Measurements from ENCODE around the gene SETBP1.

GRCh38 chr18:44741085-44741484 is 60.4 kb downstream of the SETBP1 start:
- TF ChIP-seq EZH2 (IDR thresholded peaks at IDR 0.05; ENCODE audit: borderline replicate concordance, low read depth, low read length) (no peak), ZNF318 (IDR thresholded peaks at IDR 0.05; ENCODE audit: borderline replicate concordance in 1 of 2, low read depth in 1 of 2) (no peak), ELF1 (tag; IDR thresholded peaks at IDR 0.05) (no peak)
